Right renal cortex interstitium (tissue), 3 donors: Measurements from ENCODE around the gene DLL1. TPM values are rescaled to one million over a fixed set of nuclear protein-coding genes. Genes with fewer than 3 reads are reported as not detected.

Experiments
- DNase-seq, 3 donors: peaks; one replicate each; pipeline ENCODE4 v3.0.0-alpha.2; 2013; ENCODE audit warnings: low read depth in 3 of 3, low spot score in 2 of 3
- polyA plus RNA-seq, 3 donors: library from polyadenylated mRNA; unstranded; fragments of 120-200 nt; gene quantifications; one replicate each; pipeline ENCODE4 v1.2.1, GENCODE V29; 2013; ENCODE audit not compliant: insufficient read length in 3 of 3

DLL1 gene
- polyA plus RNA-seq, 3 donors, result 7.2 to 9.4 (median 7.2) TPM

- DNase-seq, result no peak
These were observed 7.4 kb downstream of the DLL1 start for GRCh38 chr6:170283212-170284081.

- DNase-seq, result no peak
These were observed 8.2 kb downstream of the DLL1 start for GRCh38 chr6:170282512-170283158.

GRCh38 chr6:170281331-170282292 lies 9.3 kb downstream of the DLL1 start:
- no peak for DNase-seq

- DNase-seq, result no peak
These were observed 10.2 kb downstream of the DLL1 start for GRCh38 chr6:170280689-170281045.

GRCh38 chr6:170279977-170280688 lies 10.7 kb downstream of the DLL1 start:
- DNase-seq, result no peak

GRCh38 chr6:170279426-170279825 lies 11.5 kb downstream of the DLL1 start:
- DNase-seq, result no peak

- no peak for DNase-seq
These were observed 12.2 kb downstream of the DLL1 start for GRCh38 chr6:170278743-170279094.

GRCh38 chr6:170277893-170278742 lies 12.8 kb downstream of the DLL1 start:
- DNase-seq, result no peak

GRCh38 chr6:170276369-170277057 lies 14.4 kb downstream of the DLL1 start:
- DNase-seq, result no peak

GRCh38 chr6:170274713-170275560 lies 15.9 kb downstream of the DLL1 start:
- no peak for DNase-seq

- DNase-seq, result no peak
These were observed 17.2 kb downstream of the DLL1 start for GRCh38 chr6:170273681-170274080.

- DNase-seq, result no peak
These were observed 17.7 kb downstream of the DLL1 start for GRCh38 chr6:170273191-170273590.

- no peak for DNase-seq
These were observed 18.4 kb downstream of the DLL1 start for GRCh38 chr6:170272341-170273065.

- no peak for DNase-seq
These were observed 19.0 kb downstream of the DLL1 start for GRCh38 chr6:170271771-170272314.

- no peak for DNase-seq
These were observed 19.8 kb downstream of the DLL1 start for GRCh38 chr6:170270984-170271593.

- DNase-seq, result no peak
These were observed 20.9 kb downstream of the DLL1 start for GRCh38 chr6:170269846-170270541.
